SK-N-SH treated with all-trans-retinoic acid at 6 μM for 48 hours (cell line): ENCODE measurements around the gene UEVLD.

Source experiments
- ATAC-seq: fragments of 200-7000 bp; cut with Tn5 transposase; 3 replicates; pipeline ENCODE4 v1.9.1; 2020; ENCODE audit warnings: mild to moderate bottlenecking, moderate library complexity
- ARNTL ChIP-seq: fragments of 450-650 bp; formaldehyde crosslinking; IDR thresholded peaks from 2 replicates; pipeline ENCODE4 v1.5.0; 2020; ENCODE audit warnings: low read depth, mild to moderate bottlenecking, moderate library complexity, borderline replicate concordance
- BACH2 ChIP-seq: fragments of 250-450 bp; sonication (Bioruptor Pico); IDR thresholded peaks from 2 replicates; pipeline ENCODE4 v1.9.0; 2021; ENCODE audit warnings: mild to moderate bottlenecking, borderline replicate concordance
- CSDC2 ChIP-seq: fragments of 250-450 bp; sonication (Bioruptor Pico); IDR thresholded peaks from 2 replicates; pipeline ENCODE4 v1.5.0; 2020; ENCODE audit warnings: mild to moderate bottlenecking, moderate library complexity
- CSRNP3 ChIP-seq: fragments of 250-450 bp; sonication (Bioruptor Pico); IDR thresholded peaks from 2 replicates; pipeline ENCODE4 v1.5.1; 2021; ENCODE audit warnings: mild to moderate bottlenecking, moderate library complexity
- ESRRG ChIP-seq: fragments of 250-450 bp; sonication (Bioruptor Pico); IDR thresholded peaks from 2 replicates; pipeline ENCODE4 v1.6.1; 2021; ENCODE audit warnings: mild to moderate bottlenecking
- GLIS3 ChIP-seq: fragments of 250-450 bp; sonication (Bioruptor Pico); IDR thresholded peaks from 2 replicates; pipeline ENCODE4 v1.5.0; 2020; ENCODE audit warnings: mild to moderate bottlenecking, moderate library complexity
- OSR1 ChIP-seq: fragments of 250-450 bp; sonication (Bioruptor Pico); IDR thresholded peaks from 2 replicates; pipeline ENCODE4 v1.8.0; 2022; ENCODE audit warnings: moderate library complexity, mild to moderate bottlenecking, inconsistent platforms
- PPARA ChIP-seq: fragments of 250-450 bp; sonication (Bioruptor Pico); IDR thresholded peaks from 2 replicates; pipeline ENCODE4 v1.5.0; 2020; ENCODE audit warnings: mild to moderate bottlenecking, borderline replicate concordance
- RARB ChIP-seq: fragments of 250-450 bp; sonication (Bioruptor Pico); IDR thresholded peaks from 2 replicates; pipeline ENCODE4 v1.8.0; 2021; ENCODE audit warnings: mild to moderate bottlenecking, moderate library complexity
- SNAI2 ChIP-seq: fragments of 250-450 bp; sonication (Bioruptor Pico); IDR thresholded peaks from 2 replicates; pipeline ENCODE4 v1.5.0; 2020; ENCODE audit warnings: mild to moderate bottlenecking, moderate library complexity
- TCF4 ChIP-seq: fragments of 250-450 bp; sonication (Bioruptor Pico); IDR thresholded peaks from 2 replicates; pipeline ENCODE4 v1.8.0; 2021; ENCODE audit warnings: mild to moderate bottlenecking, moderate library complexity, borderline replicate concordance
- TOX ChIP-seq: fragments of 250-450 bp; sonication (Bioruptor Pico); IDR thresholded peaks from 2 replicates; pipeline ENCODE4 v1.8.0; 2021; ENCODE audit warnings: mild to moderate bottlenecking, moderate library complexity, borderline replicate concordance
- ZC3H10 ChIP-seq: fragments of 250-450 bp; sonication (Bioruptor Pico); IDR thresholded peaks from 2 replicates; pipeline ENCODE4 v1.5.1; 2021; ENCODE audit warnings: mild to moderate bottlenecking, moderate library complexity
- ZFP3 ChIP-seq: fragments of 250-450 bp; sonication (Bioruptor Pico); IDR thresholded peaks from 2 replicates; pipeline ENCODE4 v1.5.0; 2020; ENCODE audit warnings: mild to moderate bottlenecking, moderate library complexity
- ZFP30 ChIP-seq: fragments of 450-650 bp; formaldehyde crosslinking; IDR thresholded peaks from 2 replicates; pipeline ENCODE4 v1.5.0; 2022; ENCODE audit warnings: mild to moderate bottlenecking, moderate library complexity
- ZNF565 ChIP-seq: fragments of 450-650 bp; formaldehyde crosslinking; conservative IDR thresholded peaks from 2 replicates; pipeline ENCODE4 v1.5.0; 2020; ENCODE audit warnings: low read depth, mild to moderate bottlenecking, moderate library complexity
- ZNF70 ChIP-seq: fragments of 450-650 bp; formaldehyde crosslinking; IDR thresholded peaks from 2 replicates; pipeline ENCODE4 v1.5.0; 2020; ENCODE audit warnings: mild to moderate bottlenecking, moderate library complexity
- ZNF8 ChIP-seq: fragments of 450-650 bp; formaldehyde crosslinking; IDR thresholded peaks from 2 replicates; pipeline ENCODE4 v1.5.0; 2020; ENCODE audit warnings: mild to moderate bottlenecking, moderate library complexity
- TF ChIP-seq, protein P1 (sequence below): fragments of 250-450 bp; sonication (Bioruptor Pico); IDR thresholded peaks from 2 replicates; pipeline ENCODE4 v1.5.0; 2020; ENCODE audit warnings: mild to moderate bottlenecking, moderate library complexity
- TF ChIP-seq, protein P2 (sequence below): fragments of 250-450 bp; sonication (Bioruptor Pico); IDR thresholded peaks from 2 replicates; pipeline ENCODE4 v1.8.0; 2020; ENCODE audit warnings: mild to moderate bottlenecking, moderate library complexity, borderline replicate concordance
- TF ChIP-seq, protein P3 (sequence below): fragments of 250-450 bp; sonication (Bioruptor Pico); IDR thresholded peaks from 2 replicates; pipeline ENCODE4 v1.5.1; 2020; ENCODE audit warnings: low read depth, mild to moderate bottlenecking, moderate library complexity

The UEVLD gene

DNA sequence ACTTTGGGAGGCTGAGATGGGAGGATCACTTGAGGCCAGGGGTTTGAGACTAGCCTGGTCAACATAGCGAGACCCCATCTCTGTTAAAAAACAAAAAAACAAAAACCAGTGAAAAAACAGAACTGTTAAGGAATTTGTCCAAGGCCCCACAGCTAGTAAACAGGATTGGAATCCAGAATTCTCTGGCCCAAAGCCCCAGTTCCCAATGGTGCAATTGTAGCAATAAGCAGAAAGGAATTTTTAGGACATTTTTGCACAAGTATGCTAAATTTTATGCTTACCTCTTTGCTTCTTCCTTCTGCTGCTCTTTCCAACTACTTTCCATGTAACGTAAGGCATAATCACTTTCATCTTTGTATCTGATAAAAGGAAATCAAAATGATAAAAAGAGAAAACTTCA is 22.7 kb upstream of the UEVLD start:
- no peak for TF ChIP-seq GLIS3 (CRISPR knock-in tag)
- TF ChIP-seq ZFP3, result no peak
- no peak for TF ChIP-seq BACH2 (CRISPR knock-in tag)
- TF ChIP-seq, protein P1, sequence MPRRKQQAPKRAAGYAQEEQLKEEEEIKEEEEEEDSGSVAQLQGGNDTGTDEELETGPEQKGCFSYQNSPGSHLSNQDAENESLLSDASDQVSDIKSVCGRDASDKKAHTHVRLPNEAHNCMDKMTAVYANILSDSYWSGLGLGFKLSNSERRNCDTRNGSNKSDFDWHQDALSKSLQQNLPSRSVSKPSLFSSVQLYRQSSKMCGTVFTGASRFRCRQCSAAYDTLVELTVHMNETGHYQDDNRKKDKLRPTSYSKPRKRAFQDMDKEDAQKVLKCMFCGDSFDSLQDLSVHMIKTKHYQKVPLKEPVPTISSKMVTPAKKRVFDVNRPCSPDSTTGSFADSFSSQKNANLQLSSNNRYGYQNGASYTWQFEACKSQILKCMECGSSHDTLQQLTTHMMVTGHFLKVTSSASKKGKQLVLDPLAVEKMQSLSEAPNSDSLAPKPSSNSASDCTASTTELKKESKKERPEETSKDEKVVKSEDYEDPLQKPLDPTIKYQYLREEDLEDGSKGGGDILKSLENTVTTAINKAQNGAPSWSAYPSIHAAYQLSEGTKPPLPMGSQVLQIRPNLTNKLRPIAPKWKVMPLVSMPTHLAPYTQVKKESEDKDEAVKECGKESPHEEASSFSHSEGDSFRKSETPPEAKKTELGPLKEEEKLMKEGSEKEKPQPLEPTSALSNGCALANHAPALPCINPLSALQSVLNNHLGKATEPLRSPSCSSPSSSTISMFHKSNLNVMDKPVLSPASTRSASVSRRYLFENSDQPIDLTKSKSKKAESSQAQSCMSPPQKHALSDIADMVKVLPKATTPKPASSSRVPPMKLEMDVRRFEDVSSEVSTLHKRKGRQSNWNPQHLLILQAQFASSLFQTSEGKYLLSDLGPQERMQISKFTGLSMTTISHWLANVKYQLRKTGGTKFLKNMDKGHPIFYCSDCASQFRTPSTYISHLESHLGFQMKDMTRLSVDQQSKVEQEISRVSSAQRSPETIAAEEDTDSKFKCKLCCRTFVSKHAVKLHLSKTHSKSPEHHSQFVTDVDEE (CRISPR knock-in tag), result no peak
- TF ChIP-seq, all 23 proteins: peak for 0
- ATAC-seq, result no peak

GRCh38 chr11:18608376-18608775 is 19.8 kb upstream of the UEVLD start:
- no peak for ATAC-seq
- TF ChIP-seq BACH2 (CRISPR knock-in tag), result no peak
- TF ChIP-seq GLIS3 (CRISPR knock-in tag), result no peak
- TF ChIP-seq PPARA (CRISPR knock-in tag), result no peak
- no peak for TF ChIP-seq ZNF70 (CRISPR knock-in tag)
- TF ChIP-seq ESRRG (CRISPR knock-in tag), result no peak
- no peak for TF ChIP-seq CSRNP3
- no peak for TF ChIP-seq RARB (CRISPR knock-in tag)
- no peak for TF ChIP-seq ARNTL

DNA sequence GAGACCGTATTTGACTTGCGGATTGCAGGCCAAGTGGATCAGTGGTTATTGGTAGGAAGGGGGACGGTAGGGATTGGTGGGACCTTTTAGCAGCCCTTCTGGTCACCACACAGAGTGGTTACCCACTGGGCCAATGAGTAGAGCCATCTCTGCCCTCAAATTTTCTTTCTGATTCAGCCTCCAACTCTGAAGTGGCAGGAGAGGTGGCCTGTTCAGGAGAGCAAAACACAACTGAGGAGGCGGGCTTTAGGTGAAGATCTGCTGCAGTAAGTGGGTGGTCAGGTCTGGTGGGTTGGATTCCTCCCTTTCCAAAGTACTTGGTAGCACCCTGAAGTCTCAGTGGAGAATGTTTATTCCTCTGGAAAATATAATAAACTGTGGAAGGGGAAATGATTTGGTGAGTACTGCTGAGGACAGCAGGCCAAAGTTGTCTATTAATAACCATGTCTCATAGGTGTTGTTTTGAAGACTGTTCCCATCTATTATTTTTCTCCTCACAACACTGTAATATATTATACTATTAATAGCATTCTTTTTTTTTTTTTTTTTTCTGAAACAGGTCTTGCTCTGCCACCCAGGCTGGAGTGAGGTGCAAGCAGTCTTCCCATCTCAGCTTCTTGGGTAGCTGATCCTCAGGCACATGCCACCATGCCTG is 12.5 kb upstream of the UEVLD start:
- ATAC-seq, result no peak
- TF ChIP-seq ZNF8 (no peak), SNAI2 (CRISPR knock-in tag) (no peak), RARB (CRISPR knock-in tag) (no peak), TOX (CRISPR knock-in tag) (no peak), CSDC2 (CRISPR knock-in tag) (no peak), BACH2 (CRISPR knock-in tag) (no peak), ZNF565 (CRISPR knock-in tag) (no peak), GLIS3 (CRISPR knock-in tag) (no peak), ZNF70 (CRISPR knock-in tag) (no peak), OSR1 (CRISPR knock-in tag) (no peak), PPARA (CRISPR knock-in tag) (no peak), TCF4 (CRISPR knock-in tag) (no peak), ZFP30 (no peak), ZC3H10 (CRISPR knock-in tag) (no peak), CSRNP3 (no peak)
- TF ChIP-seq, protein P2, sequence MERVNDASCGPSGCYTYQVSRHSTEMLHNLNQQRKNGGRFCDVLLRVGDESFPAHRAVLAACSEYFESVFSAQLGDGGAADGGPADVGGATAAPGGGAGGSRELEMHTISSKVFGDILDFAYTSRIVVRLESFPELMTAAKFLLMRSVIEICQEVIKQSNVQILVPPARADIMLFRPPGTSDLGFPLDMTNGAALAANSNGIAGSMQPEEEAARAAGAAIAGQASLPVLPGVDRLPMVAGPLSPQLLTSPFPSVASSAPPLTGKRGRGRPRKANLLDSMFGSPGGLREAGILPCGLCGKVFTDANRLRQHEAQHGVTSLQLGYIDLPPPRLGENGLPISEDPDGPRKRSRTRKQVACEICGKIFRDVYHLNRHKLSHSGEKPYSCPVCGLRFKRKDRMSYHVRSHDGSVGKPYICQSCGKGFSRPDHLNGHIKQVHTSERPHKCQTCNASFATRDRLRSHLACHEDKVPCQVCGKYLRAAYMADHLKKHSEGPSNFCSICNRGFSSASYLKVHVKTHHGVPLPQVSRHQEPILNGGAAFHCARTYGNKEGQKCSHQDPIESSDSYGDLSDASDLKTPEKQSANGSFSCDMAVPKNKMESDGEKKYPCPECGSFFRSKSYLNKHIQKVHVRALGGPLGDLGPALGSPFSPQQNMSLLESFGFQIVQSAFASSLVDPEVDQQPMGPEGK (CRISPR knock-in tag), result no peak
- TF ChIP-seq, protein P3, sequence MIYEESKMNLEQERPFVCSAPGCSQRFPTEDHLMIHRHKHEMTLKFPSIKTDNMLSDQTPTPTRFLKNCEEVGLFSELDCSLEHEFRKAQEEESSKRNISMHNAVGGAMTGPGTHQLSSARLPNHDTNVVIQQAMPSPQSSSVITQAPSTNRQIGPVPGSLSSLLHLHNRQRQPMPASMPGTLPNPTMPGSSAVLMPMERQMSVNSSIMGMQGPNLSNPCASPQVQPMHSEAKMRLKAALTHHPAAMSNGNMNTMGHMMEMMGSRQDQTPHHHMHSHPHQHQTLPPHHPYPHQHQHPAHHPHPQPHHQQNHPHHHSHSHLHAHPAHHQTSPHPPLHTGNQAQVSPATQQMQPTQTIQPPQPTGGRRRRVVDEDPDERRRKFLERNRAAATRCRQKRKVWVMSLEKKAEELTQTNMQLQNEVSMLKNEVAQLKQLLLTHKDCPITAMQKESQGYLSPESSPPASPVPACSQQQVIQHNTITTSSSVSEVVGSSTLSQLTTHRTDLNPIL (CRISPR knock-in tag), result no peak
- TF ChIP-seq, protein P1 (CRISPR knock-in tag), result no peak
- TF ChIP-seq, all 23 proteins: peak for 0
